Right renal pelvis (tissue), 4 donors: ENCODE results near the gene HAL. TPM values are rescaled to one million over a fixed set of nuclear protein-coding genes. Genes with fewer than 3 reads are reported as not detected.

Experiments
- DNase-seq, 4 donors: peaks; one replicate each; pipeline ENCODE4 v3.0.0-alpha.2; 2013; ENCODE audit warnings: low read depth in 4 of 4, low spot score in 3 of 4, missing footprints in 1 of 4
- polyA plus RNA-seq, 4 donors: library from polyadenylated mRNA; unstranded; fragments of 120-200 nt; gene quantifications; one replicate each; pipeline ENCODE4 v1.2.1, GENCODE V29; 2013; ENCODE audit not compliant: insufficient read length in 4 of 4

Gene HAL, protein sequence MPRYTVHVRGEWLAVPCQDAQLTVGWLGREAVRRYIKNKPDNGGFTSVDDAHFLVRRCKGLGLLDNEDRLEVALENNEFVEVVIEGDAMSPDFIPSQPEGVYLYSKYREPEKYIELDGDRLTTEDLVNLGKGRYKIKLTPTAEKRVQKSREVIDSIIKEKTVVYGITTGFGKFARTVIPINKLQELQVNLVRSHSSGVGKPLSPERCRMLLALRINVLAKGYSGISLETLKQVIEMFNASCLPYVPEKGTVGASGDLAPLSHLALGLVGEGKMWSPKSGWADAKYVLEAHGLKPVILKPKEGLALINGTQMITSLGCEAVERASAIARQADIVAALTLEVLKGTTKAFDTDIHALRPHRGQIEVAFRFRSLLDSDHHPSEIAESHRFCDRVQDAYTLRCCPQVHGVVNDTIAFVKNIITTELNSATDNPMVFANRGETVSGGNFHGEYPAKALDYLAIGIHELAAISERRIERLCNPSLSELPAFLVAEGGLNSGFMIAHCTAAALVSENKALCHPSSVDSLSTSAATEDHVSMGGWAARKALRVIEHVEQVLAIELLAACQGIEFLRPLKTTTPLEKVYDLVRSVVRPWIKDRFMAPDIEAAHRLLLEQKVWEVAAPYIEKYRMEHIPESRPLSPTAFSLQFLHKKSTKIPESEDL
- polyA plus RNA-seq = under 1 TPM; 0.35 to 0.42 (median 0.38) TPM

DNA sequence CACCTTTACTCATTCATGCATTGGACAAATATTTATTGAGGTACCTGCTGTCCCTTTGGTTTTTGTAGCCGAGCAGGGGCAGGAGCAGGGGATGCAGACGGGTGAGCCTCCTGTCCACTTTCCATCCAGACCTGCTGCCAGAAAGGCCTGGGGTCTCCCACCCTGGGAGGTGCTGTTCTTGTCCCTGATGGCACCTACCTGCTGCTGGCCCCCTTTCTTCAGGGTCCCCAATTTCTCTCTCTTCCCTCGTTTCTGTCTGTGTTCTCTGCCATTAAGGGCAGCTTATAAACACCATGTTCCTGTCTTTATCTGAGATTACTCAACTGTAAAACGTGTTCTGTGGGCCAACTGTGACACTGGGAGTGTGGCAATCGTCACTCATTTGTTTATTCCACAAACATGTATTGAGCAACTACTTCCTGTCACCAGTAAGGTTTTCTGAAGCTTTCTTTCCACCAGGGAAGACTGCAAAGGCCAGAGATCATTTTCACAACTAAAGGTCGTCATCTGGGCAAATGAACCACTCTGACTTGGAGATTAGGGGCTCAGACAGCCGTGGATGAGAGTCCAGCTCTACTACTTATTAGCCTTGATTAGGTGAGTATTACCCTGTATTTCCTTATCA is at the start of gene HAL:
HAL (minus strand) TSS at position 311 of the 625 bp plus-strand sequence. CDS start 434 bp downstream, outside the sequence.
- no peak for DNase-seq

GRCh38 chr12:96045566-96045965 is 49.4 kb upstream of the HAL start:
- DNase-seq = no peak

DNA sequence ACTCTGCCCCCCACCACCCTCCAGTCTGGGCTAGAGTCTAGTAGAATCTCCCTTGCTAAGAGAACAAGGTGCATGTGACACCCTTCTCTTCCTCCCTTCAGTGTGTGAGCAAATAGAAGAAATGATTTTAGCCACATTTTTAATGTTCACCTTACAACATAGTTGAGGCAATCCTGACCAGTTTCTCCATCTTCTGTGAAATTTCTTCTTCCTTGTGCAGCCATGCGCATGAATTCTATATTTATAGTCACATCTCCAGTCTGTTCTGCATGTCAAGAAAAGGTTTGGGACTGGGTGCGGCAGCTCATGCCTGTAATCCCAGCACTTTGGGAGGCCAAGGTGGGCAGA is 48.8 kb upstream of the HAL start:
- no peak for DNase-seq

- DNase-seq = no peak
Measured at GRCh38 chr12:96044017-96044942, 48.1 kb upstream of the HAL start.

DNA sequence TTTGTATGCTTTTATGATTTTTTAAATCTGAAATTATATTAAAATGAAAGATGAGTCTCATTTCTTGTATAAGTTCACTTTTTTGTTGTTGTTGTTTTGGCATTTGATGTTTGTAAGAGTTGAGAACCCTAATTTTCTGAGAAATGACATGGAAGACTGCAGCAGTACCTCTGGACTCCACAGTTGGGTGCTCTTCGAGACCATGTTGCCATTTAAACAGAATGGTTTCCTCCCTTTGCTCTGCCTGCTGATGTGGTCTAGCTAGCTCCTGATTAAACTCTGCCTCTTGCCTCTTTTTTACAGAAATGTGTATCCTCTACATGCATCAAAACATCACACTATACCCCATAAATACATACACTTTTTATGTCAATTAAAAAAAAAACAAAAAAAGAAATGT is 45.0 kb upstream of the HAL start:
- DNase-seq = no peak

GRCh38 chr12:96040305-96041133 is 44.4 kb upstream of the HAL start:
- no peak for DNase-seq

DNA sequence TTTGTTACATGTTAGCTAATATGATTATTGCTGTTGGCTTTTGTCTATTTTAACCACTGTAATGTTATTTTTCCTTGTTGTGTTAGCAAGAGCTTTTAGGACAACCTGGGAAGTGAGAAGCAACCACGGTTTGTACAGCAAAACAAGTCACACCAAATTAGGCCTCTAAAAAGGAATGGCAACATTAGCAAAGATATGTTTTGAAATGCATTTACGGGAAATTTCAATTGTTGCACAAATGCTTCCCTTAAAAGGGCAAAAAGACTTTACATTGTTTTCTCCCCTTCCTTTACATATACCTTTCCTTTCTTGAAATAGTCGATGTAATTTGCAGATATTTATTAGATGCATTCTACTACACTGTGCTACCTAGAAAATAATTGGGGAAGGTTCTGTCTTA is 43.4 kb upstream of the HAL start:
- DNase-seq = no peak

DNA sequence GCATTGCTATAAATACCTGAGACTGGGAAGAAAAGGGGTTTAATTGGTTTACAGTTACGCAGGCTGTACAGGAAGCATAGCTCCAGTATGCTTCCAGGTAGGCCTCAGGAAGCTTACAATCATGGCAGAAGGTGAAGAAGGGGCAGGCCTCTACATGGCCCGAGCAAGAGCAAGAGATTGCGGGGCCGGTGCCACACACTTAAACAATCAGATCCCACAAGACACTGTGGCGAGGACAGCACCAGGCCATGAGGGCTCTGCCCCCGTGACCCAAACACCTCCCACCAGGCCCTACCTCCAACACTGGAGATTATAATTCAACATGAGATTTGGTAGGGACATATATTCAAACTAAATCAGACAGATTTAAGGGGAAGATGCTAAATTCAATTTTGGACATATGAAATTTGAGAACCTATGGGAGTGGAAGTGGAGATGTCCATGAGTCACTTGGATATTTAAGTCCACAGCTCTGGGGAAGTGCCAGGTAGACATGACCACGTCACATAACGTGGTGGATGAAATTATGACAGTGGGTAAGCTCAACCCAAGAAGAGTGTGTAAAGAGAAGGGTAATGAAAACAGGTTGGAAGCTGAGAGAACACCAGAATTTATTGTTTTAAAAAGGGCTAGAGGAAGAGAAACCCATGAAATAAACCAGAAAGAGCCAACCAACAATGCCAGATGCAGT is 40.8 kb upstream of the HAL start:
- no peak for DNase-seq

- peak; percentile 98 to 100 (median 98) for DNase-seq
Measured at GRCh38 chr12:96035283-96036236, 39.4 kb upstream of the HAL start, which contains the start of gene LTA4H. LTA4H (minus strand) TSS chr12:96035587; CDS start chr12:96035519, 68 bp downstream.

GRCh38 chr12:96034621-96035282 is 38.6 kb upstream of the HAL start:
- DNase-seq = peak in 2 of 4 donors; percentile 30 to 65

DNA sequence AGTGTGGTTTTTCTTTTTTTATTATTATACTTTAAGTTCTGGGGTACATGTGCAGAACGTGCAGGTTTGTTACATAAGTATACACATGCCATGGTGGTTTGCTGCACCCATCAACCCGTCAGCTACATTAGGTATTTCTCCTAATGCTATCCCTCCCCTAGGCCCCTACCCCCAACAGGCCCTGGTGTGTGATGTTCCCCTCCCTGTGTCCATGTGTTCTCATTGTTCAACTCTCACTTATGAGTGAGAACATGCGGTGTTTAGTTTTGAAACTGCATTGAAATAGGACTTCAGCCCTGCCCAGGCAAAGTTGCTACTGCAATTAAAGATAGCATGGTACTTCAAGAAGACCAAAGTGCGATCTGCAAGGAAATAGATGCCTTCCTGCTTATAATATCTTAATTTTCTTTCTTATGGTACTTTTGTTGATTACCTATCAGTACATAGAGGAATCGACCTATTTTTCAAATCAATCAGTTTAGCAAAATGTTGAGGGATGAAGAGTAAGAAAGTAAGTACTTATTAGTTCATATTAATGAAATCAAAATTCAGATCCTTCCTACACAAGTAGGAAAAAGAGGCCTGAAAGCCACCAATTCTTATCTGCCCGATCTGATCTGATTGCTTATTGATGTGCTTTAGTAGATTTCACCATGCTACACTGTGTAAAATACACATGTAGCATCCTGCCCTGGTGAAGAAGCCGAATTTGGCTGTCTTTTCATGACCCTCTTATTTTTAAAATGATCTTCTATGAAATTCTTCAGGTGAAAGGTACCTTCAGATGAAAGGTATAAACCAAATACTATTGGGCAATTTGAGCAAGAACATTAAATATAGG is 37.6 kb upstream of the HAL start:
- DNase-seq = no peak

- no peak for DNase-seq
Measured at GRCh38 chr12:96029826-96030225, 33.7 kb upstream of the HAL start.

- no peak for DNase-seq
Measured at GRCh38 chr12:96028538-96028937, 32.4 kb upstream of the HAL start.

GRCh38 chr12:96026331-96026730 is 30.2 kb upstream of the HAL start:
- DNase-seq = no peak

GRCh38 chr12:96025518-96025917 is 29.4 kb upstream of the HAL start:
- no peak for DNase-seq

- DNase-seq = no peak
Measured at GRCh38 chr12:96020314-96021003, 24.3 kb upstream of the HAL start.
